ACHN (cell line): ENCODE data around the gene HCFC1R1.

Experiments
- DNase-seq: peaks from one replicate; pipeline ENCODE4 v3.0.0-alpha.2; 2015
- in situ Hi-C: cut with HindIII; loops from 2 replicates; pipeline ENCODE4 v1.10.0; 2017; ENCODE audit warnings: low sequenced_read_pairs, low pct_ligation_motif_present, low pct_unique_long_range_greater_than_20kb

Gene HCFC1R1

DNA sequence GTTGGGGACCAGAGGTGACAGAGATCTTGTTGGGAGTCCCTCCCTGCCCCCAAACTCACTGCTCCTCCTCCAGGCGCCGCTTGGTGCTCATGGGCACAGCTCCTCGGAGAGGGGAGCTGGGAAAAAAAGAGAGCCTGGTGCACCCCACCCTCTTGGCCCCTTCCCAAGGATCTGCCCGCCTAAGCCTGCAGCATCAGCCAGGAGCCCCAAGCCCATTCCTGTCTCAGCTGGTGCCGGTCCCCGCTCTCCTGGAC, 400 bp downstream of the HCFC1R1 start:
- DNase-seq = peak; percentile 92
- in situ Hi-C loops = no loop called here

DNA sequence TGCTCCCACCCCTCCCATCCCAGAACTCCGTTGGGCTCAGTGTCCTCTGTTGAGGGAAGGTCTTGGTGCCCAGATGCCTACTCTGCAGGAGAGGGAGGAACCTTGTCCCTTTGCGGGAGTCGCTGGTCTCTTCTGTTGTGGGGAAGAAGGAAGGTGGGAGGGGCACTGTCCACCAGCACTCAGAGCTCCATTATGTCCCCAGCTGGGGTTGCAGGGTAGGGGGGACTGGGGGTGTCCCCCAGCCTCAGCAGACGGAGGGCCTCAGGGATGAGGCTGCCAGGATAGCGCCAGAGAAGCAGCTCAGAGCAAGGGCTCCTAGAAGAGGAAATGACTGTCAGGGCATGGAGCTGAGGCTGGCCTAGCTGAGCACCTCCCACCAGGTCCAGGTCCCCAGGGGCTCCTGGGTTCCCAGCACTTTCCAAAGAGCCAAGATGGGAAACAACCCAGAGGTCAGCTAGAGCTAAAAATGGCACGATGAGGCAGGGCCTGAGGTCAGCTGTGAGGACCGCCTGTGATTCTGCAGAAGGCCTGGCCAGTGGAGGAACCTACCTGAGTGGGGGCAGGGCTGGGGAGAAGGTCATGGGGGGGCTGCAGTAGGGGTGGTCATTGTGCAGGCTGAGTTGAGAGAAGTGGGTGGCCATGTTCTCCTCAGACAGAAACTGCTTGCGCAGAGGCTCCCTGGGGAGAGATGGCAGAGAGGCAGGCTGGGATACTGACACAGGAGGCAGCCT, 893 bp downstream of the HCFC1R1 start:
- in situ Hi-C loops = no loop called here
- DNase-seq = no peak

DNA sequence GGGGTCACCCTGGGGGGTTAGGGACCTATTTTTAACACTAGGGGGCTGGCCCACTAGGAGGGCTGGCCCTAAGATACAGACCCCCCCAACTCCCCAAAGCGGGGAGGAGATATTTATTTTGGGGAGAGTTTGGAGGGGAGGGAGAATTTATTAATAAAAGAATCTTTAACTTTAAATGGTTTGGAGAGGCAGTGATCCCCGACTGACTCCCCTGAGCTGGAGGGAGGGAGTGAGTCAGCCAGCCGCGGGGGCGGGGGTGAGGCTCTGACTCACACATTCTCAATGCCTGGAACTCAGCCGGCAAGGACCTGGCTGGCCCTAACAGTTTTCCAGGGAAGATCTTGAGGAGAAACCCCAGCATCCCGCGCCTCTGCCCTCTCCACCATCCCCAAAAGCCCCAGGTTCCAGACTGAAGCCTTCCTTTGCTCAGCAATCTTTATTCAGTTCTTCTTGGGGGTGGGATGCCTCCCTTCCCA, 1.5 kb downstream of the HCFC1R1 start:
- DNase-seq = peak; percentile 97
- in situ Hi-C loops = no loop called here

DNA sequence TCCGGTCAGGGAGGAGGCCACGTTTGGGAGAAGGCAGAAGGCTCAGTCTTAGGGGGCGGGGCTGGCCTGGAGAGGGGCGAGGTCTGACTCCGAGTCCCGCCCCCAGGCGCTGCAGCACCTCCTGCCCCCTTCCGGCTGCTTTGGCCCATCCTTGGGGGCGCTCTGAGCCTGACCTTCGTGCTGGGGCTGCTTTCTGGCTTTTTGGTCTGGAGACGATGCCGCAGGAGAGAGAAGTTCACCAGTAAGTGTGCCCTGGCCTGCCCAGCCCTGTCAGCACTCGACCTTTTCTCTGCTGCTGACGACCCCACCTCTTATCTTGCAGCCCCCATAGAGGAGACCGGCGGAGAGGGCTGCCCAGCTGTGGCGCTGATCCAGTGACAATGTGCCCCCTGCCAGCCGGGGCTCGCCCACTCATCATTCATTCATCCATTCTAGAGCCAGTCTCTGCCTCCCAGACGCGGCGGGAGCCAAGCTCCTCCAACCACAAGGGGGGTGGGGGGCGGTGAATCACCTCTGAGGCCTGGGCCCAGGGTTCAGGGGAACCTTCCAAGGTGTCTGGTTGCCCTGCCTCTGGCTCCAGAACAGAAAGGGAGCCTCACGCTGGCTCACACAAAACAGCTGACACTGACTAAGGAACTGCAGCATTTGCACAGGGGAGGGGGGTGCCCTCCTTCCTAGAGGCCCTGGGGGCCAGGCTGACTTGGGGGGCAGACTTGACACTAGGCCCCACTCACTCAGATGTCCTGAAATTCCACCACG, 2.1 kb downstream of the HCFC1R1 start:
- DNase-seq = peak; percentile 97

DNA sequence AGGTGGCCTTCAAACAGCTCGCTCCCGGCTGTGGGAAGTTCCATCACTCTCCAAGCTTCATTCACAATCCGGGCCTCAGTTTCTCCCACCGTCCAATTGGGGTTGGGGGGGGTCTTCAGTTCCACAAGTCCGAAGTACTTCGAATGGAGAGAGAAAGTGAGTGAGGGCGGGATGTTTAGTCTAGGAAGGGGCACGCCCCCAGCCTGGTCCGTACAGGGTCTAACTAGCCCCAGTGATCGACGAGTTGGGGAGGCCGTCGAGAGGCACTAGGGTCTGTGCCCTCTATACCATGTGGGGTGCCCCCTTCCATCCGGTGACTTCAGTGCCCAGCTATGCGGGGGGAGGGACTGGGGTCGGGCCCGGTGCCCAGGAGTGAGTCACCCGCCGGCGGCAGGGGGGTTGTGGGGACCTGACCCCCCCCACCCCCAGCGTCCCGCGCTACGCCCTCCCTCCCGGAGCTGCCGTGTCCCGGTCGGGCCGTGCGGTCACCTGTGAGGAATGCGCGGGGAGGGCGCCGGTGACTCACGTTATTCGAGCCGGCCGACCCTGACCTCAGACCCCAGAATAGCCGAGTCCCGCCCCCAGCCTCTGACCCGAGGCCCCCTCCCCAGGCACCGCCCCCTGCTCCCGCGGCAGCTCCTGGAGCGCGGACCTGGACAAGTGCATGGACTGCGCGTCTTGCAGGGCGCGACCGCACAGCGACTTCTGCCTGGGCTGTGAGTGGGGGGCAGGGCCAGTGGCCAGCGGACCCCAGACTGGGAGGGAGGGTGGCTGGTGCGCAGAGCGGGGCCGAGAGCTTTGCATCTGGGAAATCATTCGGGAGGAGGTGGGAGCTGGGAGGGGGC, 2.9 kb downstream of the HCFC1R1 start:
- in situ Hi-C loops = no loop called here
- DNase-seq = peak; percentile 96

More for the DNA sequence above, 2.1 kb downstream of the HCFC1R1 start:
- in situ Hi-C loops = no loop called here

DNA sequence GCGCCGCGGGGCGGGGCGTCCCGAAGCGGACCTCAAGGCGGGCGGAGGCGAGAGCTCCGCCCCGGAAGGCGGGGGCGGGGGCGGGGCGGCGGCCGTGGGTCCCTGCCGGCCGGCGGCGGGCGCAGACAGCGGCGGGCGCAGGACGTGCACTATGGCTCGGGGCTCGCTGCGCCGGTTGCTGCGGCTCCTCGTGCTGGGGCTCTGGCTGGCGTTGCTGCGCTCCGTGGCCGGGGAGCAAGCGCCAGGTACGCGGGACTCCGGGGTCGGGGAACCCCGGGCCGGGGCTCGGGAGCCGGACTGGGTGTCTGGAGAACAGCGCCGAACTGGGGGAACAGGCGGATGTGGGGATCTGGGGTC, 3.5 kb downstream of the HCFC1R1 start, which contains the start of gene TNFRSF12A:
TSS of gene TNFRSF12A (plus strand) at position 122 of the 357 bp plus-strand sequence. CDS start at position 152, 30 bp downstream.
- in situ Hi-C loops = no loop called here
- DNase-seq = peak; percentile 87

DNA sequence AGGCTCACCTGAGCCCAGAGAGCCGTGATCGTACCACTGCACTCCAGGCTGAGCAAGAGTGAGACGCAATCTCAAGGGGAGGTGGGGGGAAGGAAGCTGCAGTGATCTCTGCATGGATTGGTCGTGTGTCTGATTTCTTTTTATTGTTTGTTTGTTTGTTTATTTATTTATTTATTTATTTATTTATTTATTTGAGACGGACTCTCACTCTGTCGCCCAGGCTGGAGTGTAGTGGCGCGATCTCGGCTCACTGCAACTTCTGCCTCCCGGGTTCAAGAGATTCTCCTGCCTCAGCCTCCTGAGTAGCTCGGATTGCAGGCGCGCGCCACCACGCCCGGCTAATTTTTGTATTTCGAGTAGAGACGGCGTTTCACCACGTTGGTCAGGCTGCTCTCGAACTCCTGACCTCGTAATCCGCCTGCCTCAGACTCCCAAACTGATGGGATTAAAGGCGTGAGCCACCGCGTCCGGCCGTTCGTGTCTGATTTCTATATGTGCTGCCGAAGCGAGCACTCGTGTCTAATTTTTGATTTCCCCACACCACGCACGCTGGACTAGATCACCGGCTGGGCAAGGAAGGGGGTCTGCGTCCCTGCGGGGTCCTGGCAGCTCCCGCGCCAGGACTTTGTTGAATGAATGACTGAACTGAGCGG, 4.0 kb downstream of the HCFC1R1 start:
- no peak for DNase-seq
- in situ Hi-C loops = no loop called here

DNA sequence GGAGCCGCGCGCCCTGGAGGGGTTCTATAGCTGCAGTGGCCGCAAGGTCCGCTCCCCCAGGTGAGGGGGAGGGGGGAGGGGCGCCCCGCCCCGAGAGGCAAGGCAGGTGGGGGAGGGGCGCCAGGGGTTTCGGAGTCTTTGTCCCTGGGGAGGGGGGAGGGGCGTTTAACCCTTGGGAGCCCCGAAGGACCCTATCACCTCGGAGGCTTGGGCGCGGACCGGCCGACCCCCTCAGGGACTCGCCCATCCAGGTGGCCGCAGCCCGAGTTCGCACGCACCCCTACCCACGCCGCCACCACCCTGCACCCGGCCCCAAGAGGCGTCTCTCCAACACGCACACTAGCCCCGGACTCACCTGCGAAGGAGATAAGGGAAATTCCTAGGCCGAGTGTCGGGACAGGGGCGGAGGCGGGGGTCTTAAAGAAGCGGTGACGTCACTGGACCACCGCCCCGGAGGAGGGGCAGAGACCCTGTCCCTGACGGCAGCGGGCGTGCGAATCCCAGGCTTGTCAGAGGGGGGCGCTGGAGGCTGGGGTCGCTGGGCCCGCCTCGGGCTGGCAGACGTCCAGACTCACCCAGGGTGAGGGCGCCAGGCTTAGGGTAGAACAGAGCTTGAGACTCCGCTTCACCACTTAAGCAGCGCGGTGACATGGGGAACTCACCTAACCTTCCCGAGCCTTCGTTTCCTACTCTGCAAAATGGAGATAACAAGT, 5.8 kb downstream of the HCFC1R1 start, which contains the start of gene CLDN6:
TSS of gene CLDN6 (minus strand) at position 390 of the 713 bp plus-strand sequence. CDS start 2,162 bp downstream, outside the sequence.
- no peak for DNase-seq
- in situ Hi-C loops = no loop called here

DNA sequence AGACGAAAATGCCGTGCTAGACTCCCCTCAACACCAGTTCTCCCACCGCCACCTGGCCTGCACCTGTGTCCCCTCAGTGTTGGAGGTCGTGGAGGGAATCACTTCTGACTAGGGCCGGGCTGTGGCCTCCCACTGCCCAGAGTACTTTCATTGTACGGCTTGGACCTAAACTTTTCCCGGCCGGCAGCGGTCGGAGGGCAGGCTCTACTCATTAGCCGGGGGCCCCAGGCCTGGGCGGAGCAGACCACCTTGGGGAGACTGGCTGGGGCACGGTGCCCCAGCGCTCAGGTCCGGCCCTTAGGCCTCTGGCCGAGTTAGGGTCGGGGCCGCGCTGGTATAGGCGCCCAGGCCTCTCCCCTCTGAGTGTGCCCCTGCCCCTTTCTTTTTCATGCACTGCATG, 6.4 kb downstream of the HCFC1R1 start:
- DNase-seq = no peak
- in situ Hi-C loops = no loop called here

DNA sequence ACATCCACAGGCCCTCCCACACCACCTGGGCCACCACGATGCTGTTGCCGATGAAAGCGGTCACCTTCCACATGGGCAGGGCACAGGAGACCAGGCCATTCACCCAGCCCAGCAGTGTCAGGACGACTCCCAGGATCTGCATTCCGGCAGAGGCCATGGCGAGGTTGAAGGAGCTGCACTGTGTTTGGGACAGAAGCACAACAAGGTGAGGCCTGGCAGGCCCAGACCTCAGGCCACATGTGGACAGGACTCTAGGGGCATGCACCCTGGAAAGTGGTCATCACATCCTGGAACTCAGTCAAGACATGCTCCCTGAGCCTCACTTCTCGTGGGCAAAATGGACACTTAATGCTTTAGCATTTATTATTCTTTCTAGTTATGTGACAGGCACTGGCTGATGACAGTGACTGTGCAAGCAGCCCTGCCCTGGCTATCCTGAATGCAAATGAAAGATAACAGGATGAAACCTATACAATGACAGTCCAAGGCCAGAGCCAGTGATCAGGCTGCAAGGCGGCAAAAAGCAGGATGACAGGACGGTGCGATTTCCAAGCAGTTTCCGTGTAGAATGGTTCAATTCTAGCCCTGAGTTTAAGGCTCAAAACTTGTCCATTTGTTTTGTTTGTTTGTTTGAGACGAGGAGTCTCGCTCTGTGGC, 7.7 kb downstream of the HCFC1R1 start:
- in situ Hi-C loops = no loop called here
- DNase-seq = no peak

DNA sequence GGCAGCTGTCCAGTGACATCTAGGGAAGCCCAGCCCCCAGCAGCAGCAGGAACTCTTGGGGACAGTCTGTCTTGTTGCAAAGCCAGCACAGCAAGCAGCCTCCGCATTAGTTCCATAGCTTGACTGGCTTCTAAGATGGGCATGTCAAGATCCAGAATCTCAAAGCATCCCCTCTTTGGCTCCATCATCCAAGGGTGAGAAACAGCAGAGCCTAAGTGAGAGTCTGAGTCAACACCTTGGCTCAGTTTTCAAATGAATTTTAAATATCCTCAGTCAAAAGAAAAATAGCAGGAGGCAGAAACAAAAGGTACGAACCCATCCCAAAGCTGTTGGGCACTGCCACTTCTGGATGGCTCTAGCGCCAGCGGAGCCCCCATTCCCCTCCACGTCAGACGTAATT, 8.8 kb downstream of the HCFC1R1 start:
- DNase-seq = no peak
- in situ Hi-C loops = no loop called here

DNA sequence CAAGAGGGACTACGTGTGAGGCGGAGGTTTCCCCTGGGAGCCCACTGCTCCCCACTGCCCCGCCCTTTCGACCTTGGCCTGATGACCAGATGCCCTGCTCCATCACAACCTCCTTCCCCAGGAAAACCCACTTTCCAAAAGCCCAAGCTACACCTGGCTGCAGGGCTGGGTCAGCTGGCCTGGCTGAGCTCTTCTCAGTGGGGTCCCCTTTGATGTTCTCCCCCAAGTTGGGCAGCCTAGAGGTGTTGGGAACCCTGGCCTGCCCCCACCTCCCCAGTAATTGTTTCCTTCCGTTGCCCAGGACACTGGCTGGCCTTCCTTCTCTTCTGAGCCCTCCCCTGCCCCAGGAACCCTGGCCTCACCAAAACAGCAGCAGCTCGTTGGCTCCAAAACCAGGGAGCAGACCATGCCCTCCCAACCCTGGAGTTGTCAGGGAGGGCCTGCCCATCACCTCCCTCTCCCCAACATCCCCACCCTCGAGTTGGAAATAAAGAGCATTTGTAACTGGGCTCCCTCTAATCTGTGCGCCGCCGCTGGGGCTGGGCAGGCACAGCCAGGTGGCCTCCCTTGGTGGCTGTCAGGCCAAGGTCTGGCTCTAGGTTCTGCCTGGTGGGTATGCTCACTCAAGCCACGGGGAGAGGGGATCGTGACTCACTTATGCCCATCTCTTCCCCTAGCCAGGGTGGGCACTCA, 9.6 kb downstream of the HCFC1R1 start:
- in situ Hi-C loops = no loop called here
- no peak for DNase-seq

DNA sequence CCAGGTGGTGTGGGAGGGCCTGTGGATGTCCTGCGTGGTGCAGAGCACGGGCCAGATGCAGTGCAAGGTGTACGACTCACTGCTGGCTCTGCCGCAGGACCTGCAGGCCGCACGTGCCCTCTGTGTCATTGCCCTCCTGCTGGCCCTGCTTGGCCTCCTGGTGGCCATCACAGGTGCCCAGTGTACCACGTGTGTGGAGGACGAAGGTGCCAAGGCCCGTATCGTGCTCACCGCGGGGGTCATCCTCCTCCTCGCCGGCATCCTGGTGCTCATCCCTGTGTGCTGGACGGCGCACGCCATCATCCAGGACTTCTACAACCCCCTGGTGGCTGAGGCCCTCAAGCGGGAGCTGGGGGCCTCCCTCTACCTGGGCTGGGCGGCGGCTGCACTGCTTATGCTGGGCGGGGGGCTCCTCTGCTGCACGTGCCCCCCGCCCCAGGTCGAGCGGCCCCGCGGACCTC, 10.2 kb downstream of the HCFC1R1 start:
- DNase-seq = no peak
- in situ Hi-C loops = no loop called here

DNA sequence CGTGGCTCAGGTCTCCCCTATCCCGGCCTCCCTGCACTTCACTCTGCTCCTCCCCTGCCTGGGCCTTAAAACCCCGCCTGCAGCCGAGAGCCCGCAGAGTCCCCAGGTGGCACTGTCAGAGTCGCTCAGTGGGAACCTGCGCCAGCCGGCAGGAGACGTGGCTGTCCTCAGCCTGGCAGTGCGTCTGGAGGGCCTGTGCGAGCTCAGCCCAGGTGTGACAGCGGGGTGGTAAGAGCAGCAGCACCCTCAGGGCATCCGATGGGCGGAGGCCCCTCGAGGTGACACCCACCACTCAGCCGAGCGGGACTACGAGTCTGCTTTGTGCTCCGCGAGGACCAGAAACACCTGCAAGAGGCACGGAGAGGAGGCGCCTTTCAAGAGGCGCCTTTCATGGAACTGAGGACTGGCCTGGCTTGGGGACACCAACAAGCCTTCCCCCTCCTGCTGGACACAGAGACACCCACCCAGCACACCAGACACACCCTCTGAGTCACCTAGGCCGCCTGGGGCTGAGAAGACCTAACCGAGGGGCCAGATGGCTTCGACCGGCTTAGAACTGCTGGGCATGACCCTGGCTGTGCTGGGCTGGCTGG, 10.8 kb downstream of the HCFC1R1 start, which contains the start of gene CLDN9:
TSS of gene CLDN9 (plus strand) at position 96 of the 593 bp plus-strand sequence. CDS start at position 536, 440 bp downstream.
- DNase-seq = no peak
- in situ Hi-C loops = no loop called here

DNA sequence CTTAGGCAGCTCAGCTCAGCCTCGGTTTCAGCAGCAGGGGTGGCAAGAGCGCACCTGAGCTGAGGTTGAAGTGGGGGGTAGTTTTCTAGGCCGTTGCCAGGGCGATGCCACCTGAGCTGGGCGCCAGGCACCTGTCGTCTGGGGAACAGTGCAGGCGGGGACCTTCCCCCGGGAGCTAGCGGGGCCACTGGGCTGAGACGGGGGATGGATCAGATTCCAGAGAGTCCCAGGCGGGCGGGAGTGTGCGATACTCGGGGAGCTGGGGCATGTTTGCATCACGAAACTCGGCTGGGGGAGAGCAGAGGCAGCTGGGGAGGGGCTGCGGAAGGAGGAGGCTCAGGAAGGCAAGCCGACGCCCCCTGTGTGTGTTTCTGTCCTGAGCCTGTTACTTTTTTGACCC, 11.5 kb downstream of the HCFC1R1 start:
- DNase-seq = no peak
- in situ Hi-C loops = no loop called here

DNA sequence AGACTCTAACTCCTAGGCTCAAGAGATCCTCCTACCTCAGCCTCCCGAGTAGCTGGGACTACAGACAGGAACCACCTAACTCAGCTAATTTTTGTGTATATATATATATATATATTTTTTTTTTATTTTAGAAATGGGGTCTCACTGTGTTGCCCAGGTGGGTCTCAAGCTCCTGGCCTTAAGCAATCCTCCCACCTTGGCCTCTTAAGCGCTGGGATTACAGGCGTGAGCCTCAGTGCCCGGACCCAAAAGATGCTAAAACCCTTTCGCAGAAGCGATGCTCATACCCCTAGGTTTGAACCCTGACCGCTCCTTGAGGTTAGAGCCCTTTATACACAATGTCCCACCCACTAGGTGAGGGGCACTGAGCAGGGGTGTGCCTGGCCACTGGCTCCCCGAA, 13.2 kb downstream of the HCFC1R1 start:
- in situ Hi-C loops = no loop called here
- DNase-seq = no peak
